ENCODE measurements around the gene SAPCD2.
A peak's percentile ranks its signal among the peaks of the same experiment; 100 is the strongest.

Gene SAPCD2

GRCh38 chr9:137082222-137082924 lies 12.0 kb upstream of the SAPCD2 start:
- no peak for DNase-seq (ENCODE audit: low read depth in 4 of 4, low spot score in 1 of 4)

GRCh38 chr9:137080260-137081122 lies 10.1 kb upstream of the SAPCD2 start:
- no peak for DNase-seq (ENCODE audit: low read depth in 4 of 4, low spot score in 1 of 4)

- no peak for DNase-seq (ENCODE audit: low read depth in 4 of 4, low spot score in 1 of 4)
These were observed 9.0 kb upstream of the SAPCD2 start for GRCh38 chr9:137079401-137079787.

GRCh38 chr9:137078701-137079400 lies 8.5 kb upstream of the SAPCD2 start:
- DNase-seq (ENCODE audit: low read depth in 4 of 4, low spot score in 1 of 4), result no peak

- no peak for DNase-seq (ENCODE audit: low read depth in 4 of 4, low spot score in 1 of 4)
These were observed 7.7 kb upstream of the SAPCD2 start for GRCh38 chr9:137077758-137078693.

- peak in 1 of 4 experiments; percentile 41 for DNase-seq (ENCODE audit: low read depth in 4 of 4, low spot score in 1 of 4)
These were observed 6.8 kb upstream of the SAPCD2 start, which contains the start of gene UAP1L1 for GRCh38 chr9:137077010-137077747. UAP1L1 (plus strand) TSS chr9:137077517; CDS start chr9:137077533, 16 bp downstream.

- DNase-seq (ENCODE audit: low read depth in 4 of 4, low spot score in 1 of 4), result no peak
These were observed 6.3 kb upstream of the SAPCD2 start for GRCh38 chr9:137076636-137077009.

GRCh38 chr9:137075275-137075775 lies 5.0 kb upstream of the SAPCD2 start:
- DNase-seq (ENCODE audit: low read depth in 4 of 4, low spot score in 1 of 4), result no peak

GRCh38 chr9:137074657-137075274 lies 4.4 kb upstream of the SAPCD2 start:
- DNase-seq (ENCODE audit: low read depth in 4 of 4, low spot score in 1 of 4), result no peak

GRCh38 chr9:137073992-137074399 lies 3.6 kb upstream of the SAPCD2 start:
- no peak for DNase-seq (ENCODE audit: low read depth in 4 of 4, low spot score in 1 of 4)

- DNase-seq (ENCODE audit: low read depth in 4 of 4, low spot score in 1 of 4), result no peak
These were observed 925 bp upstream of the SAPCD2 start for GRCh38 chr9:137071282-137071681.

- DNase-seq (ENCODE audit: low read depth in 4 of 4, low spot score in 1 of 4), result no peak
These were observed 534 bp upstream of the SAPCD2 start for GRCh38 chr9:137070906-137071275.

- DNase-seq (ENCODE audit: low read depth in 4 of 4, low spot score in 1 of 4), result no peak
These were observed 757 bp downstream of the SAPCD2 start for GRCh38 chr9:137069508-137070091.

- DNase-seq (ENCODE audit: low read depth in 4 of 4, low spot score in 1 of 4), result no peak
These were observed 1.5 kb downstream of the SAPCD2 start for GRCh38 chr9:137068539-137069507.

GRCh38 chr9:137067860-137068538 lies 2.4 kb downstream of the SAPCD2 start:
- DNase-seq (ENCODE audit: low read depth in 4 of 4, low spot score in 1 of 4), result peak; percentile 67 to 79 (median 72)

GRCh38 chr9:137066096-137066861 lies 4.1 kb downstream of the SAPCD2 start:
- DNase-seq (ENCODE audit: low read depth in 4 of 4, low spot score in 1 of 4), result no peak
